Measurements from ENCODE around the gene SLC15A4.

Gene SLC15A4

DNA sequence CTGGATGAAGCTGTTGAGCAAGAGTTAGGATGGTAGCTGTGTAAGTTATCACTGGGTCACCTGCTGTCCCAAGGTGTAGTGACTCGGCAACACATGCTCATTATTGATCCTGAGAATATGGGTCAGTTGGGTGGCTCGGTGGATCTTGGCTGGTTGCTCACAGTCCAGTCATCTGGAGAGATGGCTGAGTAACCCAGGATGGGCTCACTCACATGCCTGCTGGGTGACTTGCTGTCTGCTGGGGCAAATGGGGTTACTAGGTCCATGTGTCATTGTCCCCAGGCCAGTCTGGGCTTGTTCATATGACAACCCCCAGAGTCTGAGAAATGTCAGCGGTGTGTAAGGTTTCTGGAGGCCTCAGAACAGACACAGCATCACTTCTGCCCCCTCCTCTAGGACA, 69.5 kb downstream of the SLC15A4 start:
- DNase-seq (ENCODE audit: low read depth in 3 of 3) = no peak

DNA sequence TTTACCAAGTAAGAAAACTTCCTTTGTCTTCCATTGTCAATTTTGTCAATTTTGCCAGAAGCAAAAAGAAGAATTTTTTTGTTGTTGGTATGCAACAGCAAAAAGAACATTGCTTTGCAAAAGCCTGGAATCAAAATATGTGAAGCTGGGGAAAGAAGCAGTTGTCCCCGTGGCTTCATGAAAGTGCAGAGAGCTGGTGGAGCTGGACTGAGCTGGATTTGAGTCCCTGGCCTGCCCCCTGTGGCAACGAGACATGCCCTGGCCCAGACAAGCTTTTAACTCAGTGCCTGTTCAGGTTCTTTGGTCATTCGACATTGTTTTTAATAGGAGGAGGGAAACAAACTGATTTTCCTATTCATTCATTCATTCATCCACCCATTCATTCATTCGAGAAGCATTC, 70.3 kb downstream of the SLC15A4 start:
- no peak for DNase-seq (ENCODE audit: low read depth in 3 of 3)

DNA sequence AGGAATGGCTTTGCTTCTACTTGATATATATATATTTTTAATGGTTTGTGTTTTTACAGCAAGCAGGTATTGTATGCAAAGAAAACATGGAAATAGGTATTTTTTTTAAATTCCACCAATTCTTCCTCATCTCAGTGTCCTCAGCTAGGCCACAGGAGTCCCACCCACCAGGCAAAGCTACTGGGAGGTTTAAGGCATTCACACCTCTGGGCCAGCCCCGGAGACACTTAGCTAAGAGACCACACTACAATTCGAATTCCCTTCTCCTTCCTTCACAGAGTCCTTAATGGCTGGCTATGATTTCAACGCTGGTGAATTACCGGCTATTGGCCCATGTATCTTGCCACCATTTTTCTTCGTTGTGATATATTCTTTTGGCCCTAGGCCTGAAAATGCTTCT, 71.4 kb downstream of the SLC15A4 start:
- DNase-seq (ENCODE audit: low read depth in 3 of 3) = no peak

DNA sequence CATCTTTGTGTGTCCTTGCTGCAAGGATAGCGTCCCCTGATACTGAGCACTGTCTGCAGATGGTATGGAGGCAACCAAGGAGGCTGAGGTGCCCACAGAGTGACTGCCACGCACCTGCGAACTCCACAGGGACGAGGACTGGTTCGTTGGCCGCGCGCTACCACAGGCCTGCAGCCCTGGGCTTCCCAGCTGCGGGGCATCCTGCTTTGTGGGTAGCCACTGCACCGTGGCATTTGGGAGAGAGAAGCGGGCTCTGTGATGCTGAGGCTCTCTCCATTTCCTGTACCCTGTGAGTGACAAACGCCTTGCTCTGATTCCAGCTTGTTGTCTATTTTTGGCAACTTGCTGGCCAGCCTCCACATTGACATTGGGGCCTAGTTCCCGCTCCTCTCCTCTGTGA, 76.3 kb downstream of the SLC15A4 start:
- DNase-seq (ENCODE audit: low read depth in 3 of 3) = no peak

DNA sequence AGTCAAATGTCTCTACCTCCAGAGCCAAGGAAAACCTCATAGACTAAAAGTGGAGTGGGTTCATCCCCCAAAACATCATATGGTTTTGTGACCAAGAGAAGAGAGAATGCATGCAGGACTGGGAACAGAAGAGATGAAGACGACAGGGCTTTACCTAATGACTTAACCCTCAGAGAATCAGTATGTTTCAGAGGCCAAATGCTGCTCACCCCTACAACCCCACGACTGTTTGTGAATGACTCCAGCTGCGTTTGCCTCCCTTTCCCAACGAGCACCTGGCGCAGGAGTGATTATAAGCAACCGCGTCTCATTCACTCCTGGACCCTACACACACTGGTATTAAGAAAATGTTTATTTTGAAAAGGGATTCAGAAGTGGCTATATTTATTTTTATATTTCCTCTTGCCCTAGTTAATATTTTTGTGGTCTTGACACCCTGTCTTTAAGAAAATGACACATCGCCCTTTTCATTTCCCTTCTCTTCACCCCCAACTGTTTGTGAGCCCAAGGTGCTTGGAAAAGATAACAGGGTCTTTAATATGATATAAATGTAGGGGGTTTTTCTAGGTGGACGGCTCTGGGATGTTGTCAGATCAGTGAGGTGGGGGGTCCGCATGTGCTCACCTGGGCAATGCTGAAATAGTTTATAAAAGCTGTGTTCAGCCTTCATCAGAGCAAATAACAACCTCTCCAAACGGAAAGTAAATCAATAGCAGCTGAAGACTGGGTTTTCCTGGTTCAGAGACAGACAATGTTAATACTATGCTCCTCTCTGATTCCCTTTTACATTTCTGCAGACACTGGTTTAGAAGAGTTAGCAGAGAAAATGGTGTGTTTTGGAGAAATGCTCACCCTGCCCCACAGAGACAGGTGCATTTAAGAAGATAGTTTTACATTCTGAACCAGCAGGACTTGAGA, 77.7 kb downstream of the SLC15A4 start:
- DNase-seq (ENCODE audit: low read depth in 3 of 3) = no peak

DNA sequence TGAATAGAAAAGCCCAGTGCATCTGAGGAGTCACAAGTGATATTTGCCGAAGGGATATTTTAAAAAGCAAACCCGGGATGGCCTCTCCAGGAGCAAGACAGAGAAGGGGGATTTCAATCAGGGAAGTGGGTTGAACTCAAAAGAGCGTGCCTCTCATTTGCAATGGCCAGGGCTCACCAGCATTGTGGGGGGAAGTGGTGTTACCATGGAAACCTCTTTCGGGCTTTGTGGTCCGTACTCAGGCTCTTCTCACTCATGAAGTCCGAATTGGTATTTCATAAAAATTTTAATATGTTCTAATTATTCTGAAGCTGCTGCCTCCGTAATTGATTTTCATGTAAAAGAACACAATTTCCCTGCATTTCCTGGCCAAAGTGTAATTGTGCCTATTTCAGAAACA, 79.8 kb downstream of the SLC15A4 start:
- DNase-seq (ENCODE audit: low read depth in 3 of 3) = no peak
